Measurements from ENCODE around the gene ZNRF2.

The ZNRF2 gene

DNA sequence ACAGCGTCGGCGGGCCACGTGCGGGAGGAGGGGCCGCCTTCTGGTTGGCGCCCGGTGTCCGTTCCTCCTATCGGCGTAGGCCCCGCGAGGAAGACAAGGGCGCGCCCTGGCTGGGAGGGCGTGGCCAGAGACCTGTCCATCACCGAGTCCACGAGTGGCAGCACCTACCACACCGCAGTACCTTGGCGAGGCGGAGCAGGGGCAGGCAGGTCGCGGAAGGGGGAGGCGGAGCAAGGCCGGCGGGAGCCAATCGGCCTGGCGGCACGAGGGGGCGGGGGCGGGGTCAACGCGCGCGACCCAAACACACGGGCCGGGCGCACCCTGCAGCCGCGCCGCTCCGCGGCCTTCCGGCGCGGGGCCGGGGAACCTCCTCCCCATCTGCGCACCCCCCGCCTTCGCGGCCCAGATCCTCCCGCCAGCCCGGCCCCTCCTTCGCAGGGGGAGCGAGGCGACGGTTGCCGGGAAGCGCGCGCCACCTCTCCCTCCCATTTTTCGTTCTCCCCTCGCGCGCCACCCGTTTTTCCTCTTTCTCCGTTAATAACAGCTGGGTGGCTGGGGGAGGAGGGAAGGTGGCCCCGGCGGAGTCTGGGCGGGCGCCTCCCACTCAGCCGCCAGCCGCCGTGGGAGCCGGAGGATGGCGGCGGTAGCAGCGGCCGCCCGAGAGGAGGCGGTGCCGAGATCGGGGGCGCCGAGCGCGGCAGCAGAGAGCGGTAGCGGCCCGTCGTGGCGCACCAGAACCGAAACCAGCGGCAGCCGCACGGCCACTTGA is at the start of gene ZNRF2:
Gene ZNRF2 (plus strand): TSS at position 300 of the 769 bp plus-strand sequence. CDS start 761 bp downstream, outside the sequence.
- peak; percentile 99 for DNase-seq (ENCODE audit: low spot score)
- FAIRE-seq, result peak; percentile 69

DNA sequence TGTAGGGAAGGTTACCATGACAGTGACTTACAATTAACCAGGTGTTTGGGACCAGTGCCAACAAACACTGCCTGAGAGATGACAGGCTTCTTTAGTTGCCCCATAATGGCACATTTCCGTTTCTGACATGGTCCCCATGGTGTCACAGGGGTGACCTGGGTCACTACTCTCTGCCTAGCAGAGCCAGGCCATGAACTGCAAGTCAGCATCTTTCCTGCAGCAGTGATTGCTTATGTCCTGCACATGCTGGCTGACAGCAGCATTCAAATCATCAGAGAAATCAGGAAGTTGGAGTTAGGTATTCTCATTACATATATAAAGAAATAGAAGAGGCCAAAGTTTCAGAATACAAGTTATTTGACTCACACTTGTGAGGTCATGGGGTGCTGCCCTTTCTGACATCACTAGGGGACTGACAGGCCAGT is 47.1 kb upstream of the ZNRF2 start:
- FAIRE-seq (no peak), DNase-seq (ENCODE audit: low spot score) (no peak)

DNA sequence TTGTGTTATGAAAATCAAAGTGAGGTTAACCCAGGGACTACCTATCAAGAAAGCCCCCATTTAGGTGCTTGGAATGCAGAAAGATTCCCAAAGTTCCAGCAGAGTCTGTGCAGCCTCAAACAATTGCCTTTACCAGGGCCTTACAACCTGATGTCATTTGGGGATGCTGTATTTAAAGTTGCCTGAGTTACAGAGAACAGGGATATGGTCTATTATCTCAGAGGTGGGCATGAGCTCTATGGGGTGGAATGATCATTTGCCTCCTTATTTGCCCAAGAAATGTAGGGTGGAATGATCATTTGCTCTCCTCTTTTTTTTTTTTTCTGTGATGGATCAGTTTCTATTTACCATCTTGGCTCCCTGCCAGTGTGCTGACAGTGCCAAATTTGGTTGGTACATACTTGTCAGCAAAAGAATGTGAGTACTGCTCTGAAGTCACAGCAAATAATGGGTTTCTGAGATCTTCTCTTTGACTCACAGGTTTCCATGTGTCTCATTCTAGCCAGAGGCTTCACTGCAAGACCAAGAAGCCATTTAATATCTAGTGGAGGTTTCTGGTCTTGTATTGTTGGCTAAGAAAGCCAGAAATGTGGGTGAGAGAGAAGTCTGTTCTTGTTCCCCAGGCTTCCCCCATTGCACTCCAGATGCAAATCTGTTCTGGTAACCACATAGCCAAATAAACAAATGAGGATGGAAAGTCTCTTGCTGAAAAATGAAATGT is 45.5 kb upstream of the ZNRF2 start:
- peak; percentile 82 for DNase-seq (ENCODE audit: low spot score)
- peak; percentile 60 for FAIRE-seq

DNA sequence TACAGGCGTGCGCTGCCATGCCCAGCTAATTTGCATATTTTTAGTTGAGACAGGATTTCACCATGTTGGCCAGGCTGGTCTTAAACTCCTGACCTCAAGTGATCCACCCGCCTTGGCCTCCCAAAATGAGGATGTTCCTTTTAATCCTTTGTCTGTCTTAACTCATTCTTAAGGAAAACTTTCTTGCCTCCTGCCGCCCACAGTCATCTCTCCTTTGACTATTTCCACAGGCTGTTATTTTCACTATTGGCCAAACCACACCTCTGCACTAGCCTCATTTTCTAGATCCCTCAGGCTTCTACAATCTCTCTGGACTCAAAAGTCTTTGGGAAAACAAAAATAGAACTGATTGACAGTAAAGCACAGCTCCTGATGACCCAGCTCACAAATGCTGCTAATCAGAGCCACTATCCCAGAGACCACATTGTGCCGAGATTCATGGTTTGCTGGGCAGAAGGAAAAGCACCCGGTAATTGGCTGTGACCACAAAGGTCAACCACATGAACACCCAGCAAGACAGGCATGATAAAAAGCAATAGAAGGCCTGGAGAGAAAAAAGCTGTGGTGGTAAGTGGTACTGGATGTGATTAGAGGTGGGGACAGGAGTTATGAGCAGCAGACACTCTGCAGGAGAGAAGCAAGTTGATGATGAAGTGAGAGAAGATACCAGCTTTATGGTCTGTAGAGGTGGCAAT is 44.1 kb upstream of the ZNRF2 start:
- DNase-seq (ENCODE audit: low spot score) (peak; percentile 74), FAIRE-seq (peak; percentile 86)

DNA sequence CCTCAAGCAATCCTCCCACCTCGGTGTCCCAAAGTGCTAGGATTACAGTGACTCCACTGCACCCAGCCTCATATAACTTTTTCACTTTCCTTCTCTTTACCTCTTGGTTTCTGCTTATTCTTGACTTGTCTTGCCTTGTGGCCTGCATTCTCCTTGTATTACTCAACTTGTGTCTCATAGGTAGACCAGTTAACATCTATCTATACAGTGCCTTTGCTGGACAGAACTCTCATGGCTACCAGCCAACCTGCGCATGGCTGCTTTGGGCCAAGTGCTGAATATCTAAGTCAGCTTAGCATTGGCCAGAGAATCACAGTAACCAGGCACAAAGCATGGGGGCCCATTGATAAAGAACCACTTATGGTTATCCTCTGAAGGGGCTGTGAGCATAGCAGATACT is 42.6 kb upstream of the ZNRF2 start:
- DNase-seq (ENCODE audit: low spot score) (peak; percentile 73), FAIRE-seq (no peak)

DNA sequence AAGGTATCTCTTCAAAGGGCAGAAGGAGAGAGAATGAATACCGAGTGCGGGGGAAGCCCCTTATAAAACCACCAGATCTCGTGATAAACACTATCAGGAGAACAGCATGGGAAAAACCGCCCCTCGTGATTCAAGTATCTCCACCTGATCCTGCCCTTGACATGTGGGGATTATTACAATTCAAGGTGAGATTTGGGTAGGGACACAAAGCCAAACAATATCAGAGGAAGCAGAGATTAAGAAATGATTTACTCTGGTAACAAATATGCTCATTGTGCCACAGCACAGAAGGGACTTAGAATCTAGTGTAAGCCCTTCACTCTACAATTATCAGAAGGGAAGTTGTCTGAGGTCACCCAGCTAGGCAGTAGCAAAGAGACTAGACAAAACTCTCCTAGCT is 40.1 kb upstream of the ZNRF2 start:
- no peak for DNase-seq (ENCODE audit: low spot score)
- no peak for FAIRE-seq

DNA sequence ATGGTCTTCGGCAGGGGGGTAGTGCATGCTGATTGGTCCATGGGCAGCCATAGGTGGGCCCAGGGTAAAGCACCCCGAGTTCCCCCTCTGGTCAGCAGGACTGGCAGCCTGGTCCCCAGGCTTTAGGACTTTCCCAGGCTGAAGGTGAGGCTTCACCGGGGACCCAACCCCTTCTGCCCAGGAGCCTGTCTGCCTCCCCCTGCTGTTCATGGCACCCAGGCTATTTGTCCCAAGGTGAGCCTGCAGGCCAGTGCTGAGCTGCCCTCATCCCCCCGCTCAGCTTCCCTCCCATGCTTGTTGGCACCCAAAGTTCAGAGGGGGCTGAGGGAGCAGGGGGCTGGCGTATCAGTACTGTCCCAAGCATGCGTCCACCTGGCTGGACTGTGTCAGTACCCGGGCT is 38.5 kb upstream of the ZNRF2 start:
- no peak for FAIRE-seq
- no peak for DNase-seq (ENCODE audit: low spot score)

DNA sequence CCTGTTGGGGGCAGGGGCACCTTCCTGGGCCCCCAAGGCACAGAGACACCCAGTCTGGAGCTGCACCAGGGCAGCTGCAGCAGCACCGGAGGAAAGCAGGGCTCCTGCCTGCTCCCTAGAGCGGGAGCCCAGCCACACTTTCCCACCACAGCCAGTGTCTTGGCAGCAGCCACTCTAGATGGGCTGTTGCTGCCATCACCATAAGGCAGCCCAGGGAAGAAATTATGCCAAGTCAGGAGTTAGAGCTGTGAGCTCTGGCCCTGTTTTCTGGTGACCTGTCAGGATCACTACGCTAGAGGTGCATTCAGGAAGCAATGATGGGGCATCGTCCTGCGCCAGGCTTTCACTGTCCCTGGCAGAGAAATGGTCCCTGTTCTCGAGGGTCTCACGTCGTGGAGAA is 38.0 kb upstream of the ZNRF2 start:
- DNase-seq (ENCODE audit: low spot score), result no peak
- no peak for FAIRE-seq

DNA sequence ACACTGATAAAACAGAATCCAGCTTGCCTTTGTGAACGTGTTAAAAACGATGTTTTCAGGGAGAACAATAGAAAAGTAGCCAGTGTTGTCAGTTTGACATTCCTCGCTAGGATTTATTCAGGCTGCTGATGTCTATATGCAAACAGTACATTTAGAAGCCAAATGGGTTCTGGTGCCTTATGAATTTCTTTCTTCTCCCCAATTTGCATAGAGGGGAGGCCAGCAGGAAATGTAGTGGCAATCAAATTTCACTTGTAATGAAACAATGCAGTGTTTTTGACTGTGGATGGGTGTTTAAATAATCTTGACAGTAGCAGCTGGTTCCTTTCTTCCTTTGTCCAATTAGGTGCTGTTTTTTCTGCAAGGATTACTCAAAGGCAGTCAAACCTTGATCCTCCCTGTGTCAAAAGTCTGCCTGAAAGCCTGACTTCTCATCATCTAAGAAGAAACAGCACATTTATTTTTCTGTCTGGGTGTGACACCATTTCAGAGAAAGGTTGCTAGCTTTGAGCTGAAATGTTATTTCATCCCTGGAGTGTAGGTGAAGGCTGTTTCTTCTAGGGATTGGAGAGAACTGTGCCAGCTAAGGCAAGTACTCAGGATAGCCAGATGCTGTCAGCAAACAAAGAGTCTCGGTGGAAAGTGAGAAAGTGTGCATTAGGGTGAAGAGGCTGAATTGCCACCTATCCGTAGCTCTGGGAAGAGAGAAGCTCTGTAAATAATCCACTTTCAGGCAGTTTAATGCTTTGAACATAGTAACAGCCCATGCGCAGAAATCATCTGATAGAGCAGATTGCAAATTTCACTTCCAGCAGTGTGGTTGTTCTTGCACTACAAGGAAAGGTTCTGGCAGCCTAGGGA is 36.6 kb upstream of the ZNRF2 start:
- FAIRE-seq, result no peak
- DNase-seq (ENCODE audit: low spot score), result no peak

DNA sequence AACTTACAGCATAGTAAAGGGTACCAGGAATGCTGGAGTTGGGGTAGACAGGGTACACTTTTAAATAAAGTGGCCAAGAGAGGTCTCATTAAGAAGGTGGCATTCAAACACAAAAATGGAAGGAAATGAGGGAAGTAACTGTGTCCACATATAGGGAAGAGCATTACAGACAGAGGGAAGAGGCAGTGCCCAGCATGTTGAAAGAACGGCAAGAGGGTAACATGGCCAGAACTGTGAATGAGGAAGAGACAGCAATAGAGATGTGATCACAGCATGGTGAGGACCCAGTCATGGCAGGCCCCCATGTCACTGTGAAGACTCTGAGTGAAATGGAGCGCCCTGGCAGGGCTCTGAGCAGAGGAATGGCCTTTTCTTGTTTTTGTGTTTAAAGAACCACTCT is 35.1 kb upstream of the ZNRF2 start:
- no peak for DNase-seq (ENCODE audit: low spot score)
- FAIRE-seq, result no peak

DNA sequence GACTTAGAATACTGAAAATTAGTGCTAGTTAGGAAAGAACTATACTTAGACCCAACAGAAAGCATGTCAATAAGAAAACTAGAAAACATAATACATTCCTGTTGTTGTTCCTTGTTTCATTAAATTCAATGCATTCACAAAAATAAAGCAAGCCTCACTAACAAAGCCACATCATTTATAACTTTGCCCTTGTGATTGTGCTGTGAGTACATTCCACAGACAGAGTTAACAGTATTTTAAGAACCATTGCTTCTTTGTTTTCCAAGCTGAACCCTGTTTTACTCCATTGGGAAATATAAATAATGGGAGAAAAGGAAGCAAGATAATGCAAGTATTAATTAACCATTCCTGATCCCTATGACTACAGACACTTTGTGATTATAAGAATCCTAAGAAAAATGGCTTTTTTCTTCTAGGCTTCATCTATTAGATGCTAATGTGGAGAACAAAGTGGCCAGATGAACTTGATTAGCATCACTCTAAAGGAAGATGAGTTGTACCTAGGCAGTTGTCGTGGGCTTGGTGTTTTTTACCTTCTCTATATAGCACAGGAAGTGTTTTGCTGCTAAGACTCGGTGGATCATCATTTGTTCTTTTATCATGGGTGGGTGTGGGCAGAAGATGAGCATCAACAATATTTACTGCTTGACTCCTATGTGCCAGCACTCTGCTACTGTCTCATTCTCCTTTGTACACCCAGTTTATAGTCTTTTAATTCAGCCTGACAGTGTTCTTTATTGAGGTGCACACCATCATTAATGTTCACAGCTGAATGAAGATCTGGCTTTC is 34.2 kb upstream of the ZNRF2 start:
- DNase-seq (ENCODE audit: low spot score), result no peak
- no peak for FAIRE-seq

DNA sequence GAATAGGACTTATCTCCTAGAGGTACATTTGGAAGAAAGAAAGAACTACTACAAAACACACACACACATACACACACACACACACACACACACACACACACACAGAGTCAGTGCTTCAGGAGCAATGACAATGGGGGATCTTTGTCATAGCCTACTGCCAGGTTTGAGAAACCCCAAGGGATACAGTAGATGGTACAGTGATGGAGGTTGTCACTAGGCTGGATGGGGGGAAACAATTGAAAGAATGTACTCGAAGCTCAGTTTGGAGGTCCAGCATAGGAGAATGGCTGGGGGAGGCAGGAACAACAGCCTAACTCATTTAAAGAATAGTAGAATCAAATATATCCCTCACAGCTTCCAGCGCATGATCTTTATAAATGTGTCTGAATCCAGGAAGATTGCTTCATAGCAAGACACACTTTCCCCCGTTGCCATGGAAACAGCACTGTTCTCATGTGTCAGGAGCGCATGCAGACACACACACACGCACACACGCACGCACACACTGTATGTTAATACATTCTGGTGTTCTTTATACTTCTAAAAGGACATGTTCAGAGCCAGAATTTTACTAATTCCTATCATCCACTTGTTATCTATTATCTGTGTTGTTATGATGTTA is 32.6 kb upstream of the ZNRF2 start:
- no peak for FAIRE-seq

DNA sequence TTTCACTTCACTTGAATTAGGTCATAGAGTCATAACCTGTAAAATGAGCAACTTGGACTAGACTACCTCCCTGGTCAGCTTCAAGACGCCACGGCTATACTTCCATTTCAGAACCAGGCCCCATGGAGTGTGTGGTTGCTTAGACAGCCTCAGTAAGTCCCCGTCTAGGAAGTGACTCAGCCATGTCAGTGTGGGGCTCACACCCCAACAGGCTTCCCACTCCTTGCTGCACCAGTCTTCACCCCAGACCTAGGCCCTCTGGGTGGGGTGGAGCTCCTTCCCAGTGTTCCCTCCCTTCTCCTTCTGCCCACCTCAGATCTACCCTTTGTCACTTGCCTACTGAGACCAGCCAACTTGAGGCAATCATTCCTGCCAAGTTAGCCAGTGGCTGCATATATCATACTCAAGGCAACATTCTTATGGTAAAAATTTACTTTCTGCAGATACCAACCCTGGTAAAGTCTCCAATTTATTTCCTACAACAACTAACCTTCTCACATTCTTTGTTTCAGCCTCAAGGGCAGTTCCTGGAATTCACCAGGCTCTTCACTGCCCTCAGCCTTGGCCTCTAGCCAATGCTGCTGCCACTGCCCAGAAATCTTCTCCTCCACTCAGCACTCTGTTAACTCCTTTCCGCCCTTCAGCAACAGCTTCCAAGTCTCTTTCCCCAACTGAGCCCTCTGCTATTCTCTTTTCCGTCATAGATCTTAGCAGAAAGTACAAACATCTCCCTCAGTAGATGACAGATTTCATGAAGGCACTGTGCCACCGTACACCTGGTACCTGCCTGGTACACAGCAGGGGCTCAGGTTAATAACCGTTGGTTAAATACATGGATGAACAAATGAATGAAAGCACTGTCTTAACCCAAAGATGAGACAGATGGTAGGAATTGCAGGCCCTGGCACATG is 31.3 kb upstream of the ZNRF2 start:
- DNase-seq (ENCODE audit: low spot score) (peak; percentile 81), FAIRE-seq (peak; percentile 91)

More for the DNA sequence above, 32.6 kb upstream of the ZNRF2 start:
- DNase-seq (ENCODE audit: low spot score), result no peak

DNA sequence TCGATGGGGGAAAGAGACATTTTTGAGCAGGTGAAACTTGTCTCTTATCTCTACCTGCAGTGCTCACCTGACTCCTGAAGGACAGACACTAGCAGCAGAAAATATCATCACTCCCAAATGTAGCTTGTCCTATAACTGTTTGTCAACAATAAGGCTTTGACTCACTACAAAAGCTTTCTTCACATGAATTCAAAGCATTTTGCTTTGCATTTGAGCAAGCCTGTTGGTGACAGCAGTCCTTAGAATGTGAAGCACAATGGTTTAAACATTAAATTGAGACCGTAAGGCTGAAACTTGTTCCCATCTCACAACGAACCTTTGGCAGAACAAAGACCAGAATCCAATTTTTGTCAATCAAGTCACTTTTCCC is 30.6 kb upstream of the ZNRF2 start:
- FAIRE-seq (no peak), DNase-seq (ENCODE audit: low spot score) (no peak)

DNA sequence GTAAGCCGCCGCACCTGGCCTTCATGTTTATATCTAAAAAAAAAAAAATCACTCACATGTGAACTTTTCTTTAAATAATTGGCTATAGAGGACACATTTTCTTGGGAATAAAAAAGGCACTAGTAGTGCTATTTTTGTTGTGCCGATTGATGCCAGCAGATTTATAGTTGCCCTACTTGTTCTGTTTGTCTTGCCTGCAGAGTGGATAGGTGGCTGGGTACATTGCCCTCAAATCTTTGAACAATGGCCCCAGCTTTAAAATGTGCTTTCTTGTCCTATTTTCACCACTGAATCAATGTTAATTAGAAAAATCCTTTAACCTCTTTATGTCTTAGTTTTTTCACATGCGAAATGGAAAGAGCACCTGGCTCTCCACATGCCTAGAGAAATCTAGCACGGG is 30.1 kb upstream of the ZNRF2 start:
- no peak for FAIRE-seq
- DNase-seq (ENCODE audit: low spot score), result no peak

DNA sequence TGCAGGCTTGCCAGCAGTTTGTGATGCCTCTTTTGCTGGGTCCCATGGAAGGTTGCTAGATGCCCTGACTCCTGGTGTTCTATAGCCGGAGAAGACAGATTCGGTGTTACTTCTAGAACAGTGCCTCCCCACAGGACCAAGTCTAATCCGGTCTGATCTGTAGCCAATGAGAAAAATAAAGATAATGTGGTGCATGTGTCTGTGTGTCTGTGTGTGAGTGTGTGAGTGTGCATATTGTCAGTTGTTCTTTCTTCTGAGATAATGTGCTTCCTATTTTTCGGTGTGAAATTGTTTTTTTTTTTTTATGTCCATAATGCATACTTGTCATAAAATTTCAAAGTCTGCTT is 29.7 kb upstream of the ZNRF2 start:
- FAIRE-seq, result no peak
- DNase-seq (ENCODE audit: low spot score), result no peak

DNA sequence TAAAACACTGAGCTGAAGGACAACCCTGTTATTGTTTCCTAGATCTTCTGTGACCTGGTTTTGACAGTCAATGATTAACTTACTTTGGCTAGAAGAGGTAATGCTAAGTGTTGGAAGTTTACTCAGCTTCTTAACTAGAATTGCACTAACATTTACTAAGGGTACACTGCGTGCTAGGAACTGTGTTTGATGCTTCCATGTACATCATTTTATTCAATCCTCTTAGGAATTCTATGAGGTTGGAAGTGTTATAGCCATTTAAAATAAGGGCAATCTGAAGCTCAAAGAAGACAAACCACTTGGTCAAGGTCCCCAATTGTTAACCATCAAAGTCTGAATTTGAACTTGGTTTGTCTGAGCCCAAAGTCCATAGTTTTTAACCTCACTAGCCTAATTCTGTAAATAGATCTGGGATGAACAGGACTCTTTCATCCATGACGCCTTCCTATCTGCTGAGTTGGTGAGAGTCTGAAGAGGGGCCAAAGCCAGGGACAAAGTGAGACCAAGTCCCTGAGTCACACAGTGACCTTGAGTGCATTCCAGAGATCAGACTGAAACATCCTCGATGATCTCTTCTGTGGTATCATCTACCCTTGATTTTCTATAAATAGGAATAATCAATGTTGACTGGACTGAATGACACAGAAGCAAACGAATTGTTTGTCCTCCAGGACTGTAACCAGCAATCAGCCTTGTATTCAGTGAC is 29.2 kb upstream of the ZNRF2 start:
- peak; percentile 91 for FAIRE-seq
- peak; percentile 69 for DNase-seq (ENCODE audit: low spot score)

DNA sequence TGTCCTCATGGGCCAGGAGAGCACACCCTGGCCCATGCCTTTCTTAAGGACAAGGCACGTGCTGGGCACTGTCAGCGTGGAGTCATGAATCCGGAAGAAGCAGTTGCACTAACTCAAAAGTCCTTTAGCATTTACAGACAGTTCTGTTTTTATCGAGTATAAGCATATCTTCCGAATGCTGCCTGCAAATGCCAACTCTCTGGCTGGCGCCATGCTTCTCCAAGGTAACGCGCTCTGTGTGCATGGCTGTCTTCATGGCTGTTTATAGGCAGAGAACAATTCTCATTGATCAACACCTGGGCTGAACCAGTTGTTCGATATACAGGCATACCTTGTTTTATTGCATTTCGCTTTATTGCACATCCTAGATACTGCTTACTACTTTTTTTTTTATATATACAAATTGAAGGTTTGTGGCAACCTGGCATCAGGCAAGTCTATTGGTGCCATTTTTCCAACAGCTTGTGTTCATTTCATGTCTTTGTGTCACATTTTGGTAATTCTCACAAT is 28.0 kb upstream of the ZNRF2 start:
- no peak for DNase-seq (ENCODE audit: low spot score)
- FAIRE-seq, result no peak
